Measurements from ENCODE around the gene PLD1.

PLD1 gene

DNA sequence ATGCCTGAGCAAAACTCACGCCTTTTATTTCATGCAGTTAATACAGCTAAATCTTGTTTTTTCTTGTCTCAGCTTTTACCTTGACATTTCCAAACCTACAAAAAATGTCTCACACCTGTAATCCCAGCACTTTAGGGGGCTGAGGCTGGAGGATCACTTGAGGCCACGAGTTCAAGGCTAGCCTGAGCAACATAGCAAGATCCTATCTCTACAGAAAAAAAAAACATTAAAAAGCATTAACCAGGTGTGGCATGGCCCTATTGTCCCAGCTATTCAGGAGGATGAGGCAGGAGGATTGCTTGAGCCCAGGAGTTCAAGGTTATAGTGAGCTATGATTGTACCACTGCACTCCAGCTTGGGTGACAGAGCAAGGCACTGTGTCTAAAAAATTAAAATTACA is 29.0 kb upstream of the PLD1 start:
- DNase-seq (ENCODE audit: low read depth in 2 of 2, low spot score in 1 of 2), result no peak

DNA sequence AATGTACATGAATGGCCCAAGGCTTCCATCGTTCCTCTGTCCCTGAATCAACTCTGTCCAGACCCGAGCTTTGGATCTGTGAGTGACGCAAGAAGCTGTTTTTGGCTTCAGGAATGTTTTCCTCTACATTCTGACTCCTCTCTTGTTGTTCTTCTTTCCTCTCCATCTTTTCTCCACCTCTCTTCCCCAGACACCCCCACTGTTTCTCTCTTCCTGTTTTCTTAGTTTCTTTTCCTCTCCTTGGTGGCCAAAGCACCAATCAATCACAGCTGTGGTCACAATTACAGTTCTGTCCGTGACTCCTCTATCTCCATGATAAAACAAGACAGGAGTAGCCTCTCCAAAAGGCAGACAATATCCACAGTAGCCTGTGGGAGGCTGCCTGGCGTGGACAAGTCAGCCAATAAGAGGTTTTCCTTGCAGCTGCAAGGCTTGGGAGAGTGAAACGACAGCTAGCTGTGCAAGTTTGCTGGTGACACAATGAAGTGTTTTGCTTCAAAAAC is 28.0 kb upstream of the PLD1 start:
- no peak for DNase-seq (ENCODE audit: low read depth in 2 of 2, low spot score in 1 of 2)

DNA sequence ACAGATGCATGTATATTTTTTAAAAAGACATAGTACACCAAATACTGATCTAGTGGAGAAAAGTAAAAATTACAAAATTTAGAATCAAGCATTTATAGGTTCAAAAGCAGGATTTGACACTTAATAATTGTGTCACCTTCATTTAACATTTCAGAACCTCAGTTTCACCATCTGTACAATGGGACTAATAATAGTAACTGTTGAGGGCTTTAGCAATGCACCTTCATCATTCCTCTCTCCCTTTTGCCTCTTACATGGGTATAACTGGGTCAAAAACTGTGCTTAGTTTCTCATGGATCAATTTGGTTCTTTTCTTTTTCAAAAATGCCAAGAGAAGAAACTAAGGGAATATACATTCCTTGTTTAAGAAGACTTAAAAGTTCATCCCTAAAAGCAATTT is 27.4 kb upstream of the PLD1 start:
- DNase-seq (ENCODE audit: low read depth in 2 of 2, low spot score in 1 of 2), result no peak

DNA sequence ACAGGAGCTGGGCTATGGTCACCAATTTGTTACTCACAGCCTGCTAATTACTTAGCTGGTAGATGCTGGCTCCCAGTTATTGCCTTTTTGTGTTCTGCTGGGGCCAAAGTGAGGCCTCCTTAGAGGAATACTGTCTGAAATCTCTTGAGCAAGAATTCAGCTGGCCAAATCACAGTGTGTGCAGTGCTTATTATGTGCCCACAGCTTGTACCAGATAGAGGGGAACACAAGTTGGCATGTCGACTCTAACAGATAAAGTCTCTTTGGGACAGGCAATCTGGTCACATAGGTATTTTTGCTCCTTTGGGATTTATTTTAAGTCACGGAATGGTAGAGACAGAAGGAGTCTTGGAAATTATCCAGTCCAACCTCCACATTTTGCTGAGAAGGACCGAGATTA is 26.6 kb upstream of the PLD1 start:
- DNase-seq (ENCODE audit: low read depth in 2 of 2, low spot score in 1 of 2), result no peak

DNA sequence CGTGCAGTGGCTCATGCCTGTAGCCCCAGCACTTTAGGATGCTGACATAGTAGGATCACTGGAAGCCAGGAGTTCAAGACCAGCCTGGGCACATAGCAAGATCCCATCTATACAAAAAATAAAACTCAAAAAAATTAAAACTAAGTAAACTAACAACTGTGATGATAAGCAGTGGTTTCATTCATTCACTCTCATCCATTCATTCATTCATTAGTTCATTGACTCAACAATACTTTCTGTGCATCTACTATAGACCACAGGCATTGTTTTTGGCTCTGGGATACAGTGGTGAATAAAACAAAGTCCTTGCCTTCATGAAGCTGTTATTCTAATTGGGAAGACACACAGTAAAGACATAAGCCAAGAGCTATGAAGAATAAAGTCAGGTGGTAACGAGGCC is 25.3 kb upstream of the PLD1 start:
- no peak for DNase-seq (ENCODE audit: low read depth in 2 of 2, low spot score in 1 of 2)

DNA sequence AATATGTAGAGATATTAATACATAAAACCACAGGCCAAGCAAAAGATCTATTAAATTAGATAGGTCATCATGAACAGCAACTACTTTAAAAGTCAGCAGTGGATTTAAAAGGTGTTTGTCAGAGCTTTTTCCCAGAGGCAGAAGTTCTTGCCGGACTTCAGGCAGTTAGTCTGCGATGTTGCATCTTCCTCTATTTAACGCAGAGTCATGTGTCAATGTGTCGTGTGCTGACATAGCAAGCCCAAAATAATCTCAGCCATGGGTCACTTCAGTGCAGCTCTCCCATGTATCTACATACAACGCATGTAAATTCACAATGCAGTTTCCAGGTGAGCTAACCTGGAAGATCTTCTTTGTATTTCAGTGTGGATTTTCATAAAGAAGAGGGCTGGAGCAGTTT is 24.8 kb upstream of the PLD1 start:
- no peak for DNase-seq (ENCODE audit: low read depth in 2 of 2, low spot score in 1 of 2)

DNA sequence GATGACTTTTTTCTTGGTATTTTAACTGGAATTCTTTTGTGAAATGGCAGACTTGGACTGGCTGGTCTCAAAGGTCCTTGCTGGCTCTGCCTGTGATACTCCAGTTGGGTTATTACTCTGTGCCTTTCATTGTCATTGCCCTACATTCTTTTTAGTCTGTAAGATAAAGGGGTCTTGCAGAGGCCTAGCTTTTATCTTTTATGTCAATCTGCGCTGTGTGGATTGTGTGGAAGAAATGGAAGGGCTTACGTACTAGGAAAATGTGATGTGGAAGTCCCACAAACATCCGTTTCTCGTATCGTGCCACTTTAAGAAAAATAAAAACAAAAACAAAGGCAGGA is 24.1 kb upstream of the PLD1 start:
- no peak for DNase-seq (ENCODE audit: low read depth in 2 of 2, low spot score in 1 of 2)

DNA sequence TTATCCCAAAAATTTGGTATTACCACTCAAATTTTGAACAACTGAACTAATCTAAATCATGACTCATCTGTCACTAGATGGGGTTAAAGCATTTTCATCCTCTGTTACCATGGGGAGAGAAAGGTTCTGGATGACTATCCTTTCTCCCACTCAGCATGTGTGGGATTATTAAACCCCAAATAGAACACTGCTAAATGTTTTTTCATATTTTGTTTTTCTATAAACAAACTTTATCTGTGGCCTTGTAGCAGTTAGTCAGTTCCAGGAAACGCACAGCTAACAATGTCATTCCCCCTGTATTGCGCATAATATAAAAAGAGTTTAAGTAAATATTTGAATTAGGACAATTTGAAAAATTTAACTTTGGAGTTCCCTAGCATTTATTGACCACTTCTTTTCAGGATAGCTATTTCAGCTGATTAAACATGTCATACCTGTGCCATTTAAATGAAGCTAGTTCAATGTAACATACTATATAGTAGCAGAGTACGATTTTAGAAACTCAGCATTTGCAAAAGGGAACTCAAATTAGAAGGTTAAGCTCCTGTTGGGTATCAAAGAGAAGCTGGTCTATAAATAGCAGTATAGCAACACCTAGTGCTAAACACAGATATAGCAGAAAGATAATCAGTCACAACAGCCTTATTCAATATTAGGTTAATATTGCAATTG is 23.6 kb upstream of the PLD1 start:
- no peak for DNase-seq (ENCODE audit: low read depth in 2 of 2, low spot score in 1 of 2)

DNA sequence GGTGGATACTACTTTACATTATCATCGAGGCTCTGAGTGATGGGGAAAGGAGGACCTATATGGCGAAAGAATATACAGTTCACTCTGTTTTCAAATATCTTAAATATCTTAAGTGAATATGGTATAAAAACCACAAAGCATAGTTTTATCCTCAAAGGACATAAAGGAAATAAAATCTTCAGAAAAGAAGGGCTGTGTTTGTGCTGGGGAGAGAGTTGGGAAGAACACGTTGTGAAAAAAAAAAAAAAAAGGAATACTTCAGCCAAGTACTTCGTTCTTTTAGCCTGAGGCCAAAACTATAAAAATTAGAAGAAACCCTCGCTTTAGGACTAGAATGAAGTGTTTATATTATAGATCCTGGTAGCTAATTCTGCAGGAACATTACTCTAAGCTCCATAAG is 22.7 kb upstream of the PLD1 start:
- no peak for DNase-seq (ENCODE audit: low read depth in 2 of 2, low spot score in 1 of 2)

DNA sequence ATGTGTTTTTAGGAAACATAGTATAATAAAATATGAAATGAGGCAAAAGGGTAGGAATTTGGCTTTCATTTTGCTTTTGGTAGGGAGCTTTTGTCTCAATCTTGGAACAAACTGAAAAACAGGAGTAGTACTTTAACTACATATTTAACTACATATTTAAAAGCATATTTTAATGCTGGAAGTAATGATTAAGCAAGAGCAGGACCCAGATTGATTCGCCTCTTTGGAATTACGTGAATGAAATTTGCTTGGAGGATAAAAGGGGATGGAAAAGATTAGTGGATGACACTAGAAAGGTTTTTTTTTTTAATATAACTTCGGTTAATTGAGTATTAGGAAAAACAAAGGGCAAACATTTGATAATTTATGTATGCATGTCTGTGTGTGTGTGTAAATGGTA is 21.7 kb upstream of the PLD1 start:
- no peak for DNase-seq (ENCODE audit: low read depth in 2 of 2, low spot score in 1 of 2)

DNA sequence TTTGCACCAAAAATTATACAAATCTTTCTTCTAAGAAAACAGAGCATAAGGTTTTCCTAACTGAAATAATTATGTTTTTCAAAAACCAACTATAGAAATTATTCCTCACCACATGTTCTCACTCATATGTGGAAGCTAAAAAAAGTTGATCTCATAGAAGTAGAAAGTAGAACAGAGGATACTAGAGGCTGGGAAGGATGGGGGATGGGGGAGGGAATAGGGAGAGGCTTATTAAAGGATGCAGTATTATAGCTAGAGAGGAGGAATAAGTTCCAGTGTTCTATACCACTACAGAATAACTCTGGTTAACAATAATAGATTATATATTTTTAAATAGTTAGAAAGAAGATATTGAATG is 20.2 kb upstream of the PLD1 start:
- no peak for DNase-seq (ENCODE audit: low read depth in 2 of 2, low spot score in 1 of 2)

DNA sequence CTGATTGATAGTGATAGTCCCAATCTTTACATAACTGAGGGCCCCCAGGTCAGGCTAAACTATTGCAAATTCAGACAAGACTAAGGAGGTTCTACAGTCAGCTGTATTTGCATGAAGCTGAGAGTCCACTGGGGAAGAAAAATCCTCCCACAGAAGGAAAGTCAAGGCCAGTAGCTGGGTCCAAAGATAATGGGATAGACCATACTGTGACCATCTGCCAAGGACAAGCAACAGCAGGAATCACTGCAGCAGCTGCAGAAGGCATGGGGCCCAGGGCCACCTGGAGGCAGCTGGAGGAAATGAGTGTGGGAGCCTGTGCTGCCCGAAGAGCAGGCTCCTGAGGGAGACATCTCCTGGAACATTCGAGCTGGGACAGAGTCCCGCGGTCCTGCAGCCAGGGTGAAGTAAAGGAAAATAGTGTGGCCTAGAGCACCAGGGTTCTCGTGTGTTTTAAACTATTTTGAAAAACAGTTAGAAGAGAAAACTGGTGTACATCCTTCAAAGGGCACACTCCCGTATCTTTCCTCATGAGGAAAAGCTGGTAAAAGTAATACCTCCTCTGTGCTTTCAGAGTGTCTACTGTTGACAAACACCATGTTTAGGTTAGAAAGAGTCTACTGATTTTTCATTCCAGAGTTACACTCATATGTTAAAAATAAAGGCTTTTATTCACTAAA is 19.7 kb upstream of the PLD1 start:
- DNase-seq (ENCODE audit: low read depth in 2 of 2, low spot score in 1 of 2), result no peak

DNA sequence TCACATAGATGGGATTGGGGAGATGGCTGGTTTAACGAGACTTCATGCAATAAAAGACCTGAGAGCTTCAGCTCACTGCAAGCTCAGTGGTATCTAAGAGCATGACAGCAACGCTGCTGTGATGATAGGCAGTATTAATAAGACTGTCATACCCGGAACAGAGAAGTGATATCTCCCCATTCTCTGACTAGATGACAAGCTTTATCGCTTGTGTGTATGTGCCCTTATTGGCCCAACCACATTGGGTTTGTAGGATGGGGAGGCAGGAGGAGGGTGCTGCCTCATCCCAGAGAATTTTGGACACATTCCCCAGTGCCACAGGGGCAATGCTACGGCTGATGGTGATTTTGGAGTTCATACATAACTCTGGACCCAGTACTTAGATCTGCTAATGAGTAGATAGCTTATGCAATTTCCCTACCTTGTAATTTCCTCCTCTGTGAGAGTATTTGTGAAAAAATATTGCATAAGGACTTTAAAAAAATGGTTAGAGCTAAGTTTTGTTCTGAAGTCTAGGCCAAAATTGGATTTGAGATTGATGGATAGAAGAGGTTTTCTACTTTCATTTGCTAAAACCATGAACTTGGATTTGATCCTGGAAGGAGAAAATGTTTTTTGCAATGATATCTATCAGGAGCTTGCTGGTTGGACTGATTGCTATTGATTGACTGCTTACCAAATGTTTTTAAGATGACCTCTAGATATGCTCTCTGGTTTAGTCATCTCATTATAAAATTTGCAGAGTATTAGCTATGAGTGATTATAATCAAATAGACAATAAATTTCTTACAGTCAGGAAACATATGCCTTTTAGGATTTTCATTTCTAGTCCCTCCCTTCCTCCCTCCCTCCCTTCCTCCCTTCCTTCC is 18.9 kb upstream of the PLD1 start:
- no peak for DNase-seq (ENCODE audit: low read depth in 2 of 2, low spot score in 1 of 2)

DNA sequence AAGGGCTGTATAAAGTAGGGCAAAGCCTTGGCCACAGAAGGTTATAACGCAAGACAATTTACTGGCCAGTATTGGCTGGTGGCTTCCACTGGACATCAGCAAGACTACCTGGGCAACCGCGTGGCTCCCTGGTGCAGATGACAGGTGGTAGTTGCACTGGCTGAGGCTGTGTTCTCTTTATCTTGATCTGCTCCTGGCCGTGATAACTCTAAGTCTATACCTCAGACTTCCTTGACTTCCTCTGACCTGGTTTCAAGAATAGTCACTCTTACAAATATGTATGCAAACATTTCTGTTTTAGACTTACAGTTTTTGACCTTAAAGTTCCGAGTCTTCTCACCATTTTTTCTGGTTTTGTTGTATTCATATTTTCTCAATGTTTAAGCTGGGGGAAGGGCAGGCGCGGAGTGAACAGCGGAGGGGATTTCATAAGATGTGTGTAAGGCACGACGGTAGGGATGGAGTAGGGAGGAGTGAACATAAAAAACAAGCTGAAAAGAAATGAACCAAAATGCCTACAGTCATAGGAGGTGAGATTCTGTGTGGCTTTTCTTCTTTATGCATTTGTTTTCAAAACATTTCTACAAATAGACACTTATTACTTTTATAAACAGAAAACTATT is 17.7 kb upstream of the PLD1 start:
- DNase-seq (ENCODE audit: low read depth in 2 of 2, low spot score in 1 of 2), result no peak

DNA sequence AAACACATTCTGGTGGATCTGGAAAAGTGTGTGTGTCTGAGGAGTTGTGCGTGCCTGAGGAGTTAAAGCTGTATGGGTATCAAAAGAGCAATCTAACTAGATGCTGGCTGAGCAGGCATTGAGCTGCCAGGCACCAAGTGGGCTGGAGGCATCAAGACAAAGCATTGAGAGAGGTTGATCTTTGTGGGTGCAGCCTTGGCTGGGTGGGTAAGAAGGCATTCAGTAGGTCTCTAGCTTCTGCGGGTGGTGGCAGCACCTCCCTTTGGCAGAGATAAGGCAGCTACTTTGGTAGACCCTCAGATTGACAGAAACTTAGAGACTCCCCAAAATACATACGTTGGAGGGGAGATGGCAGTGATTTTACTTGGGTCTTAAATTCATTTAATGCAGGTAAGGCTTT is 17.1 kb upstream of the PLD1 start:
- no peak for DNase-seq (ENCODE audit: low read depth in 2 of 2, low spot score in 1 of 2)

DNA sequence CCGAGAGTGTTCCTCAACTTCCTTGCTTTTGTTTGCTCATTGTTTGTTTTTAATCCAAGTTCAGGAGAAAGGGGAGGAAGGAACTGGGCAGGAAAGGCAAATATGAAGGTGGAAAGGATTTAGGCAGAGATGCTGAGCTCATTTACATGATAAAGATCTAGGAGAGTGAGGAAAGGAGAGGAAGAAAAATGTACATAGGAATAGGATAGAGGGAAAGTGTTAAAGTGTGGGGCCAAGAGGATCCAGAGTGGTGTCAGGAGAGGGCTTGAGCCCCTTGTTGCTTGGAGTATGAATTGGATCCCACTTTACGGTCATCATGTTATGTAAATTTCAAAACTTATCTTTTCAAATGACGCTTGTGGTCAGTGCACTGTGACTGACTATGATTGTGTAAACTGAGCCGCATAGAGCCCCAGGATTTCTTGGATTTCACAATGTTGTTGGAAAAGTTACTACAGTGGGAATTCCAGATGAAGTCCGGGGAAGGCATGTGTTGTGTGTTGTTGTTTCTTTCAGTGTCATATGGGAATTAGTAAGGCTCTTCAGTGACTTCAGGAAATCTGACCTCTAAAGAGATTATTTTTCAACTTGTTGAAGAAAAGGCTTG is 15.0 kb upstream of the PLD1 start:
- no peak for DNase-seq (ENCODE audit: low read depth in 2 of 2, low spot score in 1 of 2)

DNA sequence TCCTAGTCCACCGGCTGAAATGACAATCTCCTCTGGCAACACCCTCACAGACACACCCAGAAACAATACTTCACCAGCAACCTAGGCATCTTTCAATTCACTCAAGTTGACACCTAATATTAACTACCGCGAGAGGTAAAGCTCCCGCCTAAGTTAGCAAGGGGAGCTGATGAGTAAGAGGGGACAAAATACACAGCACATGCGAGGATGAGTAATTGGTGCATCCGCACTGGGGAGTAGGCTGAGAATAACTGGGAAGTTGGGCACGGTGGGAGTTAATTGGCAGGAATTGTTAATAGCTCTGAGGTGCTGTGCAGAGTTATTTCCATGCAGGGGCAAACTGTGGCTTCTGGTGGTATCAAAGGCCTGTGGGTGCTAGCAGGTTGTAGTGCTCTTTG is 14.5 kb upstream of the PLD1 start:
- no peak for DNase-seq (ENCODE audit: low read depth in 2 of 2, low spot score in 1 of 2)

DNA sequence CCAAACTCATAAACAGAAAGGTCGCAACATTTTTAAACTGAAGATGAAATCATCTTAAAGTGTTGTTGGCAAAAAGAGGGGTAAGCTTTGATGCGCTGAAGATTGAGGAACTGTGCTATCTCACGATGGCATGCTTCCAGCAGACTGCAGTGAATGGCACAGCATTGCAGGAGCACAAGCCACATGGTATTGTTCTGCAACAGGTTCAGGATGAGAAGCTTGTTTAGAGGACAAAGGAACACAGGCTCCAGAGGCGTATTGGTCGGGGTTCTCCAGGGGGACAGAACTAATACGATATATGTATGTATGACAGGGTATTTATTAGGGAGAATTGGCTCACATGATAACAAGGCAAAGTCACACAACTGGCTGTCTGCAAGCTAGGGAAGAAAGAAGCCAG is 13.8 kb upstream of the PLD1 start:
- no peak for DNase-seq (ENCODE audit: low read depth in 2 of 2, low spot score in 1 of 2)

DNA sequence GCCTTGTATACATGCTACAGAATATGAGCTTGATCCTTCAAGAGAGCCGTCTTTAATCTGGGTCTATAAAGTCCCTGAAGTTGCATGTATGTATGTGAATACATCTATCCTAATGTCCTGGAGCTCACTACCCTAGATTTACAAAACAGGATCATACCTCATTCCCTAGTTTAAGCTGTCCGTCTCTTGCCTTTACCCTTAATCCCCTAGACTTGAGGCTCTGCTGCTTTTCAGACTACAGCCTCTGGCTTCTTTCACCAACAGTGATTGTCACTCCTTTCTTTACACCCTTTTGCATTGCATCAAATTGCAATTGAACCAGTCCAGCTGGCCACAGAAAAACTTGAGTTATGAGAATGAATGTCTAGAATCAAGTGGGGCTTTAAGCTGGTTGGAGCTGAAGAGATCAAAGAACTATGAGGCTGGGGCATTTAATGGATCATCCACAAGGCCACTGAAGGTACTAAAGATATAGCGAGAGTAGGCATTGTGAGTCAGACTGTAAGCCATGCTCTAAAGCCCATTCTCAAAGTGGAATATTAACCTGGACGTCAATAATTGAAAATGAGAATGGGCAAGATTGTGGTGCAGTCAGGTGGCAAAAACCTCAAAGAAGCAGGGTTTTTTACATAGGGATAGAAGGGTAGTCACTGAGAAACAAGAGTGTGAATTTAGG is 12.3 kb upstream of the PLD1 start:
- DNase-seq (ENCODE audit: low read depth in 2 of 2, low spot score in 1 of 2), result no peak

DNA sequence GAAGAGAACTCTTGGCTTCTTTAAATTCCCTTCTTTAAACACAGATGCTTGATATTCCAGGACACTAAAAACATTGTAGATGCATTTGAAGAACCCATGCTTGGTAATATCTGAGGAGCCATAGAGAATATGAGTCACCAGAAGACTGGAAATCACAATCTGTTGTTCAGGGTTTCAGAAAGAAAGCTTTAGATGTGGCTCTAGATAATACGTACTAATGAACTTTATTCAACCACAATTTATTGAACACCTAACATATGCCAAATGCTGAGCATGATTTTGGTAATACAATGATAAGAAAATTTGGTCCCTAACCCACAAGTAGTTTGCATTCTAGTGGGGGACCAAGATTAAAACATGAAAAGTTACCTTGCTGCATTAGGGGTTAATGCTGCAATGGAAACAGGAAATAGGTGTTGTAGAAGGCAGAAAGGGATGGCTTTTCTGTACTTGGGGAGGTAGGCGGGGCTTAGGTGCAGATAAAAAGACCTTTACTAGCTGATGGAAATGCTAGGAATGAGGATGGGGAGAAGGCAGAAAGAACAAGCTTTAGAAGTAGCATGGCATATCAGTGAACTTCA is 11.6 kb upstream of the PLD1 start:
- DNase-seq (ENCODE audit: low read depth in 2 of 2, low spot score in 1 of 2), result no peak

DNA sequence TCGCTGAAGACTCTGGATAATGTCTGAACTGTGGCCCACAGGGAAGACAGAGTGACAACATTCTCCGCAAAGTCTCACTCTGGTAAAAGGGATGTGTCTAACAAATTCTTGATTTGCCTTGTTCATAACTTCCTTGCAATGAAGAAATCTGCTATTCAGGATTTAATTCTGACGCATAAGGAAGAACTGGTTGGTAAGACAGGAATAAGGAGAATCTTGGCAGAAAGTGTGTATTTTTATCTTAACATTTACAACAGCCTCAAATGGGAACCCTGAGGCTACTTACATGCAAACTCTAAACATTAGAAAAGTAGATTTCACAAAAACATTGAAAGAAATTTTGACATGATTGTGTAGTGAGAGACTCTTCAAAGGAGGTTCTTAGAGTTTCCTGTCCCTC is 10.8 kb upstream of the PLD1 start:
- DNase-seq (ENCODE audit: low read depth in 2 of 2, low spot score in 1 of 2), result no peak
